Astrocyte (in vitro differentiated cells and primary cell): ENCODE results near the gene THRA. TPM values are rescaled to one million over a fixed set of nuclear protein-coding genes. Genes with fewer than 3 reads are reported as not detected.

Experiments used
- DNase-seq: peaks from one replicate; pipeline ENCODE4 v3.0.0-alpha.2; 2010; ENCODE audit warnings: low read depth
- FAIRE-seq: peaks from 2 replicates; lab custom pipeline; 2011; peaks lifted over from hg19 to GRCh38; lab: Jason Lieb, UNC
- H2AFZ ChIP-seq: 2 replicates; pipeline ENCODE4 v1.6.0; 2012; ENCODE audit warnings: low read depth, low read length, inconsistent platforms
- H3K27ac ChIP-seq: 2 replicates; pipeline ENCODE4 v1.5.1; 2011; ENCODE audit warnings: low read depth, low read length, inconsistent platforms
- H3K27me3 ChIP-seq: 2 replicates; pipeline ENCODE4 v1.6.0; 2011; ENCODE audit warnings: low read length, inconsistent platforms; ENCODE audit not compliant: insufficient read depth
- H3K36me3 ChIP-seq: 2 replicates; pipeline ENCODE4 v1.5.1; 2011; ENCODE audit warnings: low read length, inconsistent platforms; ENCODE audit not compliant: insufficient read depth
- H3K4me1 ChIP-seq: 2 replicates; pipeline ENCODE4 v1.5.1; 2011; ENCODE audit warnings: low read length, inconsistent platforms; ENCODE audit not compliant: insufficient read depth
- H3K4me2 ChIP-seq: 2 replicates; pipeline ENCODE4 v1.6.0; 2012; ENCODE audit warnings: low read length, inconsistent platforms
- H3K4me3 ChIP-seq: 2 replicates; pipeline ENCODE4 v1.5.1; 2011; ENCODE audit warnings: low read depth, mild to moderate bottlenecking, low read length, inconsistent platforms; ENCODE audit not compliant: insufficient read depth
- H3K79me2 ChIP-seq: 2 replicates; pipeline ENCODE4 v1.6.0; 2012; ENCODE audit warnings: mild to moderate bottlenecking, low read length, inconsistent platforms; ENCODE audit not compliant: insufficient read depth
- H3K9ac ChIP-seq: 2 replicates; pipeline ENCODE4 v1.6.0; 2012; ENCODE audit warnings: mild to moderate bottlenecking, low read length, inconsistent platforms
- H3K9me3 ChIP-seq: 2 replicates; pipeline ENCODE4 v1.5.1; 2012; ENCODE audit warnings: low read depth, mild to moderate bottlenecking, low read length, inconsistent platforms; ENCODE audit not compliant: insufficient read depth
- H4K20me1 ChIP-seq: 2 replicates; pipeline ENCODE4 v1.6.0; 2012; ENCODE audit warnings: low read length, inconsistent platforms; ENCODE audit not compliant: insufficient read depth
- H3K27ac Mint-ChIP-seq: one replicate; pipeline ENCODE4 v1.8.0; 2021; ENCODE audit warnings: mild to moderate bottlenecking, mixed read lengths; ENCODE audit not compliant: unreplicated experiment
- H3K27me3 Mint-ChIP-seq: one replicate; pipeline ENCODE4 v1.8.0; 2021; ENCODE audit warnings: low read depth, mixed read lengths; ENCODE audit not compliant: unreplicated experiment
- H3K36me3 Mint-ChIP-seq: one replicate; pipeline ENCODE4 v1.8.0; 2021; ENCODE audit warnings: low read depth, mixed read lengths; ENCODE audit not compliant: unreplicated experiment
- H3K4me1 Mint-ChIP-seq: one replicate; pipeline ENCODE4 v1.8.0; 2021; ENCODE audit warnings: low read depth, mixed read lengths; ENCODE audit not compliant: unreplicated experiment
- H3K4me3 Mint-ChIP-seq: one replicate; pipeline ENCODE4 v1.8.0; 2021; ENCODE audit warnings: mild to moderate bottlenecking, moderate library complexity, mixed read lengths; ENCODE audit not compliant: unreplicated experiment
- H3K9me3 Mint-ChIP-seq: one replicate; pipeline ENCODE4 v1.8.0; 2021; ENCODE audit warnings: mild to moderate bottlenecking, mixed read lengths; ENCODE audit not compliant: unreplicated experiment
- CTCF ChIP-seq: IDR thresholded peaks from 2 replicates; pipeline ENCODE4 v1.5.1; 2011; ENCODE audit warnings: low read depth, mild to moderate bottlenecking, inconsistent platforms, low read length, moderate library complexity; ENCODE audit not compliant: insufficient read depth
- EZH2 ChIP-seq: IDR thresholded peaks from 2 replicates; pipeline ENCODE4 v1.6.1; 2012; ENCODE audit warnings: mild to moderate bottlenecking, low read length, inconsistent platforms; ENCODE audit not compliant: insufficient read depth
- total RNA-seq: library from RNA; stranded (reverse); gene quantifications from 2 replicates; pipeline ENCODE4 v1.2.1, GENCODE V29; 2021

THRA gene
- total RNA-seq, 1 donor from 2014 or later, result 16.7 TPM

DNA sequence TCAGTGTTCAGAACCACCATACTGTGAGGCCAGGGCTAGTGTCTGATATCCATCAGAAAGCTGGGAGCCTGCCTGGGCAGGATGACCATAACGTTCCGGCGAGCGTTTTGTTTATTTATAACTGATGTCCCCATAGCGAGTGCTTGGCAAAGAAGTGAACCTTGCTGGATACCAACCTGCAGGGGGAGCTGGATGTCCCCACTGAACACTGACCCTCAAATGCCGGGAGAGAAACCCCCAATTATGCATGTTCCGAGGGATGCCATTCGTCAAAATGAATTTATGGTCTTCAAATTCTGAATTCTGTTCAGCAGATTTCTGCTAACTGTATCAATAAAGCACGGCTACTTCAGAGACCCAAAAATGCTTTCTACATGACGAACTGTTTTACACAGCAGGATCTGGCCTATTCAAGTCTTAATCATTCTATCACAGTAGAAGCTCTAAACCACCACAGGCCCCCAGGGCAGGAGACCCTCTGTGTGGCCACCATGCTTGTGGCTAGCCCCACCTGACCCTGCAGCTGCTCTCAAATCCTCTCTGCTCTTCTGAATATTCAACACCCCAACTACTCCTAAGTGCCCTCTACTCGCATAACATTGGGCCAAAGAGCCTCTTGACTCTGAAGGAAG lies 23.8 kb upstream of the THRA start:
- peak overlapping the region; percentile 67 for H2AFZ ChIP-seq
- DNase-seq, result peak; percentile 68
- H3K4me3 Mint-ChIP-seq, result no peak overlapping the region
- no peaks in the 10 kb centered on the region for H3K4me1 Mint-ChIP-seq
- H4K20me1 ChIP-seq, result peaks cover 5% of the 10 kb centered on the region
- no peaks in the 10 kb centered on the region for H3K79me2 ChIP-seq
- H3K9me3 Mint-ChIP-seq, result no peaks in the 10 kb centered on the region
- peaks cover 4% of the 10 kb centered on the region for H3K36me3 Mint-ChIP-seq
- H3K27me3 ChIP-seq, result no peaks in the 10 kb centered on the region
- peak; percentile 43 for FAIRE-seq
- peak overlapping the region; percentile 54 for H3K27ac ChIP-seq
- no peaks in the 10 kb centered on the region for H3K27me3 Mint-ChIP-seq
- no peak overlapping the region for H3K4me3 ChIP-seq
- peaks cover 3% of the 10 kb centered on the region for H3K36me3 ChIP-seq
- no peak for TF ChIP-seq EZH2
- TF ChIP-seq CTCF, result peak; percentile 81
- H3K4me1 ChIP-seq, result peaks cover 15% of the 10 kb centered on the region
- H3K9ac ChIP-seq, result peak overlapping the region; percentile 72
- H3K9me3 ChIP-seq, result no peaks in the 10 kb centered on the region
- peak overlapping the region; percentile 58 for H3K27ac Mint-ChIP-seq
- H3K4me2 ChIP-seq, result peak overlapping the region; percentile 76

DNA sequence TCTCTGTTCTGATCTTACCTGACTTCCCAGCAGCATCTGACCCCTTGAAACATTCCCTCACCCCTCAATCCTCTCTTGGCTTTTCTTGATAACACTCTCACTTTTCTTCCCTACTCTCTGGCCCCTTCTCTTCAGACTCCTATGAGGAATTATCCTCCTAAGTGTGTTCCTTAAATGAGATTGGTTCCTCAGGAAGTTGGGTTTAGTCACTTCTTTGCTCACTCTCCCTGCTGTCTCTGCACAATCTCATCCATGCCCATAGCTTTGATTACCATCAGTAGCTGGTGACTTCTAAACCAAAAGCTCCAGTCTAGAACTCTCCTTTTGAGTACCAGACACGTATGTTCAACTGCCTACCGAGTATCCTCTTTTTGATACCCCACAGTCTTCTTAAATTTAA lies 21.6 kb upstream of the THRA start:
- Mint-ChIP-seq H3K27me3 (no peaks in the 10 kb centered on the region), H3K27ac (no peak overlapping the region), H3K9me3 (no peaks in the 10 kb centered on the region), H3K4me3 (no peak overlapping the region), H3K4me1 (no peaks in the 10 kb centered on the region), H3K36me3 (peaks cover 4% of the 10 kb centered on the region)
- Histone ChIP-seq H3K36me3 (peaks cover 3% of the 10 kb centered on the region), H3K4me3 (no peak overlapping the region), H3K79me2 (no peaks in the 10 kb centered on the region), H4K20me1 (peaks cover under 1% of the 10 kb centered on the region), H3K4me2 (no peak overlapping the region), H3K27me3 (no peaks in the 10 kb centered on the region), H3K9ac (no peak overlapping the region), H3K9me3 (no peaks in the 10 kb centered on the region), H3K4me1 (peaks cover 11% of the 10 kb centered on the region), H3K27ac (no peak overlapping the region), H2AFZ (no peak overlapping the region)
- no peak for FAIRE-seq
- no peak for DNase-seq
- TF ChIP-seq EZH2, result no peak
- no peak for TF ChIP-seq CTCF

DNA sequence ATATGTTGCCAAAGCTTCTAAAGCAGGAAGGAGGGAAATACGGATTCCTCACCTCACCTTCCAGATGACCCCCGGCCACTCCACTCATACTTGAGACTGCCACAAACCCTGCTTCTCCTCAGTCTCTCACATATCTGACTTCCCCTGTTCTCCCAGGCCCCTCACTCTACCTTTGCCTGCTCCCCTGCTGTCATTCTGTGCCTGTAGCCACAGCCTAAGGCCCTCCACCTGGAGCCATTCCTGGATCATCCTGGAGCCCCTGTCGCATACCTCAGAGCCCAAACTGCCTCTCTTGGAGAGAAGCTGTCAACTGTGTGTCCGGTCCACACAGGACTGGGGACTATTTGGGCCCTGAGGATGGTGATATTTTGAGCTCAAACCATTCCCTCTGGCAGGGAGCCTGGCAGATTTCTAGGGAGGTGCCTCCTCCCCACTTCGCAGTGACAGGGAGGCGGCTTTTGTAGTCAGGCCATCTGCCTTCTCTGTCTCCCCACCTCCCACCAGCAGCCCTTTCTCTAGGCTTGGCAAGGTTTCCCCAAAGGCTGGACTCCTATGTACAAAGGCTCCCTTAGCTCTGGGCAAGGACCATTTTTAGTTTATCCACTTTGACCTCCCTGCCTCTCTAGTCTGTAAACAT lies 6.3 kb upstream of the THRA start:
- H3K36me3 ChIP-seq, result peaks cover 6% of the 10 kb centered on the region
- peaks cover 10% of the 10 kb centered on the region for H3K79me2 ChIP-seq
- no peak for FAIRE-seq
- peaks cover 6% of the 10 kb centered on the region for H3K36me3 Mint-ChIP-seq
- H3K27me3 Mint-ChIP-seq, result peaks cover 19% of the 10 kb centered on the region
- H3K4me1 Mint-ChIP-seq, result peaks cover 2% of the 10 kb centered on the region
- no peak for DNase-seq
- H3K9me3 Mint-ChIP-seq, result peaks cover 3% of the 10 kb centered on the region
- no peak overlapping the region for H3K4me3 ChIP-seq
- peak overlapping the region; percentile 86 for H3K27ac Mint-ChIP-seq
- no peak overlapping the region for H3K4me2 ChIP-seq
- H3K9me3 ChIP-seq, result no peaks in the 10 kb centered on the region
- TF ChIP-seq EZH2, result no peak
- TF ChIP-seq CTCF, result no peak
- H3K9ac ChIP-seq, result no peak overlapping the region
- H3K4me1 ChIP-seq, result peaks cover 9% of the 10 kb centered on the region
- H2AFZ ChIP-seq, result no peak overlapping the region
- H3K27ac ChIP-seq, result no peak overlapping the region
- no peaks in the 10 kb centered on the region for H4K20me1 ChIP-seq
- no peak overlapping the region for H3K4me3 Mint-ChIP-seq
- H3K27me3 ChIP-seq, result peaks cover 4% of the 10 kb centered on the region
